GM10847 (cell line): ENCODE data around the gene EIF4A2.
A peak's percentile ranks its signal among the peaks of the same experiment; 100 is the strongest.

Experiments
- POLR2A ChIP-seq: IDR thresholded peaks from 2 replicates; pipeline ENCODE4 v1.6.1; 2011; ENCODE audit not compliant: insufficient read length; ENCODE audit errors: extremely low read depth

EIF4A2 gene

GRCh38 chr3:186783058-186783730 lies at the start of gene EIF4A2:
Gene EIF4A2, plus strand, starts transcription at chr3:186783577. Its CDS starts 34 bp downstream, at chr3:186783611.
- peak; percentile 99 for TF ChIP-seq POLR2A

- TF ChIP-seq POLR2A = no peak
Observed at GRCh38 chr3:186742618-186743380, 40.6 kb upstream of the EIF4A2 start.

DNA sequence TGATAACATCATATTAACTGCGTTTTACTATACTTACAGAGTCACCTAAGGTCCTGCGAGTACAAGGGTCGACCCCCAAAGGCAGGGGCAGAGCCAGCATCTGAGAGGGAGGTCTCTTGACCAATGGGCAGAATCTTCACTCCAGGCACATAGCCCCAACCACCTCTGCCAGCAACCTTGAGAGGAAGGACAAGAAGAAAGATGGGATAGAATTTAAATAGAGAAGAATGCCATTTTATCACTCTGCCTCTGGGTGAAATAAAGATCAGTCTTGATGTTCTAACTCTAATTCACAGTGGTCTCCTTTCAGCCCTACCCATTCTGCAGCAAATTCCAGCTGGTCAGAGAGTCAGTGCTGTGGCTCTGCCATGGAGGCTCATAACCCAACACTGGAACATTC lies 39.7 kb upstream of the EIF4A2 start:
- no peak for TF ChIP-seq POLR2A

DNA sequence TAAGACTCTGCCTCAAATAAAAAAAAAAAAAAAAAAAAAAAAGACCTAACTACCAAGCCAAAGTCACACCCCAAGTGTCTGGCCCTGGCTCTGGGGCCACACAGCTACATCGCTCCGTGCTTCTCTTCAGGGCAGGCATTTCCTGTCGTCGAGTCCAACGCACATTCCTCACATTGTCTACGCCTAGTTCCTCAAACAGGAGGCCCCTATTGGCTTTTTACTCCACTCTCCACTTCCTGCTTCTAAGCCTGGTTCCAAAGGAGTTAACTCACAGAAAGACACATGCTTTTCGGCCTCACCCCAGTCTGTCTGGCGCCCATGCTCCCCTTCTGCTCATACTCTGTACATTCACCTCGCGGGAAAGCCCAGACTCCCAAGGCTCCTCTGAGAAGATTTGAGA lies 37.4 kb upstream of the EIF4A2 start:
- TF ChIP-seq POLR2A = no peak

DNA sequence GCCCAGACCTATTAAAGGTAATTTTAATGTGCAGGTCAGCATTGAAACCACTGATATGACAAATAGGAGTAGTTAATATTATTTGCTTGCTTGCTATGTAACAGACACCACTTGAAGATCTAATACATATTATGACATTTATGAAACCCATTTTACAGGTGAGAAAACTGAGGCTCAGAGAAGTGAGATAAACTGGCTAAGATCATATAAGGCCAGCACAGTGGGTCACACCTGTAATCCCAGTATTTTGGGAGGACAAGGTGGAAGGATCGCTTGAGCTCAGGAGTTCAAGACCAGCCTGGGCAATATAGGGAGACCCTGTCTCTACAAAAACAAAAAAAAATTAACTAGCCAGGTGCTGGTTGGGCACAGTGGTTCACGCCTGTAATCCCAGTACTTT lies 33.1 kb upstream of the EIF4A2 start:
- TF ChIP-seq POLR2A = no peak

GRCh38 chr3:186751480-186751879 lies 31.9 kb upstream of the EIF4A2 start:
- TF ChIP-seq POLR2A = no peak

DNA sequence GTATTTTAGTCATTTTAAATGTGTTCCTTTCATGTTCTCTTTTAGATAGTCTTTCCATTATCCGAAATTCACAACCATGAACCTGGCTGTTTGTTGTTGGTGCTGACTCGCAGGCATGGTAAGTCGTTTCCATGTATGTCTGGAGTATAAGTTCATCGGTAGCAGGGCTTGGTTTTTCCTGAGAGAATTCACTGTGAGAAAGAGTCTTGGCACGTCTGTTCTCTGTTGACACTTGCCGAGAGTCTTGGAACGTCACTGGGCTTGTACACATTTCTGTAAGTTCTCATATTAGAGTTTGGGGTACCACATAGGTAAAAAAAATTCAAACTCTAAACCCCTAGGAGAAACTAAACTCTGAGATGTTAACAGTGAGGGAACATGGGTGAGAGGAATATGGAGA lies 29.4 kb upstream of the EIF4A2 start:
- TF ChIP-seq POLR2A = no peak

DNA sequence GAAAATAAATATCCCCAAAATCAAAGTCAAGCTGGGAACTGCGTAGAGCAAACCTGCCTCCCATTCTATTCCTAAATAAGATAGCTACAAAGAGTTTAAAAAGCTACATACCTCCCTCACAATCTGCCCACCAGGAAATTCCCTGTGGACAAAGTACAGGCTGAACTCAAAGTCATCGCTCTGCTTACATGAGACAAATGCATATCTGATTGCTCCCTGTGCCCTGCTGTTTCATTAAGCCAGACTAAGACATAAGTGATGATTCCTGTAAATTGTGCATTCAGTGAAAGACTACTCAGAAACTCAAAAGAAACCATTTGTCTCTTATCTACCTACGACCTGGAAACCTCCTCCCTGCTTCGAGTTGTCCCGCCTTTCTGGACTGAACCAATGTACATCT lies 28.5 kb upstream of the EIF4A2 start:
- TF ChIP-seq POLR2A = no peak

GRCh38 chr3:186757214-186757613 lies 26.2 kb upstream of the EIF4A2 start:
- no peak for TF ChIP-seq POLR2A

GRCh38 chr3:186757686-186758220 lies 25.6 kb upstream of the EIF4A2 start:
- no peak for TF ChIP-seq POLR2A

- TF ChIP-seq POLR2A = no peak
Observed at GRCh38 chr3:186759231-186759930, 24.0 kb upstream of the EIF4A2 start.

DNA sequence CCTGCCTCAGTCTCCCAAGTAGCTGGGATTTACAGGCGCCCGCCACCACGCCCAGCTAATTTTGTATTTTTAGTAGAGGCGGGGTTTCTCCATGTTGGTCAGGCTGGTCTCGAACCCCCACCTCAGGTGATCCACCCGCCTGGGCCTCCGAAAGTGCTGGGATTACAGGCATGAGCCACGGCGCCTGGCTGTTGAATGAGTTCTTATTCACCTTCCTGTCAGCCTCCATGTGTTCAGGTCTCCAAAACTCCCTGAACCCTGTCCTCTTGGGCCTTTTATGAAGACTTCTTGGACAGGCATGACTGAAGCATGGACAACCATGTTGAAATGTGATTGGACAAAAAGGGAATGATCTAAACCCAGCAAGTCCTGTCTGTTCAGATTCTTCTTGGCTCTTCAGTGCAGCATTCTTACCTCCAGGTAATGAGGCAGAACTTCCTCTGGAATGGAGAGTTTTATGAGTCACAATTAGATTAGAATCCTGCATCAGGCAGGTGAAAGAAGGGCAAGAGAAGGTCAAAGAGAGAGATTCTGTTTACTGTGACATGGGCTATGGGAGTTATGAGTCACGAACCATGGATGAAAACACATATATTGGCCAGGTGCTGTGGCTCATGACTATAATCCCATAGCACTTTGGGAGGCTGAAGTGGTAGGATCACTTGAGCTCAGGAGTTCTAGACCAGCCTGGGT lies 23.1 kb upstream of the EIF4A2 start:
- TF ChIP-seq POLR2A = no peak

DNA sequence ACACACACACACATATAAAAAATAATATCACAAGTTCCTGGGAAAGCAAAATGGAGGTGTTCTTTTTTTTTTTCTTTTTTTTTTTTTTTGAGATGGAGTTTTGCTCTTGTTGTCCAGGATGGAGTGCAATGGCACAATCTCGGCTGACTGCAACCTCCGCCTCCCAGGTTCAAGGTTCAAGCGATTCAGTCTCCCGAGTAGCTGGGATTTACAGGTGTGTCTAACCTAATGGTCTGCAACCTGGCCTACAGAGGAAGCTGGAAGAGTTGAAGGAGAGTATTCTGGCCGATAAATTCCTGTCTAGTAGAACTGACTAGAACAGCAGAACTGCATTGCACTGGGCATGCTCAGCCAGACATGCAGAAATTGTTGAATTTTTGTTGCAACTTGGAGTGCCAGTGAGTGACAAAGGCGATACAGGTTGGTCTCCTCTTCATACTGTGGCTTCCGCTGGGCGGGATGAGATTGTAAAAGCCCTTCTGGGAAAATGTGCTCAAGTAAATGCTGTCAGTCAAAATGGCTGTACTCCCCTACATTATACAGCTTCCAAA lies 22.4 kb upstream of the EIF4A2 start:
- no peak for TF ChIP-seq POLR2A

DNA sequence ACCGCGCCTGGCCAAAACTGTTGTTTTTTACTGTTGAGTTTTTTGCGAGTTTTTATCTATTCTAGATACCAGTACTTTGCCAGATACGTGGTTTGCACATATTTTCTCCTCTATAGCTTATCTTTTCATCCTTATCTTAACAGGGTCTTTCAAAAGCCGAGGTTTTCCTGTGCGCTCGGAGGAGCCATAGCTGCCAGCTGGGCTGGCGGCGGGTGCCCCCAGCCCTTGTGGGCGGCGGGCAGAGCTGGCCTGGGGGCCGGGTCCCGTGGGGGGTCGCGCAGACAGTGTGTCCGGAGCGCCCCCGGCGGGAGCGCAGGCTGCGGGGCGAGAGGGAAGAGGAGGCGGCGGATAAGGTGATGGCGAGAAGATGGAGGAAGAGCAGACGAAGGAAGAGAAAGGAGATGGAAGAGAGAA lies 11.1 kb upstream of the EIF4A2 start:
- TF ChIP-seq POLR2A = no peak
